T-helper 9 cell (primary cell): ENCODE measurements around the gene ZDHHC7.

Experiments used
- DNase-seq: peaks from one replicate; pipeline ENCODE4 v3.0.0-alpha.2; 2020

Gene ZDHHC7

DNA sequence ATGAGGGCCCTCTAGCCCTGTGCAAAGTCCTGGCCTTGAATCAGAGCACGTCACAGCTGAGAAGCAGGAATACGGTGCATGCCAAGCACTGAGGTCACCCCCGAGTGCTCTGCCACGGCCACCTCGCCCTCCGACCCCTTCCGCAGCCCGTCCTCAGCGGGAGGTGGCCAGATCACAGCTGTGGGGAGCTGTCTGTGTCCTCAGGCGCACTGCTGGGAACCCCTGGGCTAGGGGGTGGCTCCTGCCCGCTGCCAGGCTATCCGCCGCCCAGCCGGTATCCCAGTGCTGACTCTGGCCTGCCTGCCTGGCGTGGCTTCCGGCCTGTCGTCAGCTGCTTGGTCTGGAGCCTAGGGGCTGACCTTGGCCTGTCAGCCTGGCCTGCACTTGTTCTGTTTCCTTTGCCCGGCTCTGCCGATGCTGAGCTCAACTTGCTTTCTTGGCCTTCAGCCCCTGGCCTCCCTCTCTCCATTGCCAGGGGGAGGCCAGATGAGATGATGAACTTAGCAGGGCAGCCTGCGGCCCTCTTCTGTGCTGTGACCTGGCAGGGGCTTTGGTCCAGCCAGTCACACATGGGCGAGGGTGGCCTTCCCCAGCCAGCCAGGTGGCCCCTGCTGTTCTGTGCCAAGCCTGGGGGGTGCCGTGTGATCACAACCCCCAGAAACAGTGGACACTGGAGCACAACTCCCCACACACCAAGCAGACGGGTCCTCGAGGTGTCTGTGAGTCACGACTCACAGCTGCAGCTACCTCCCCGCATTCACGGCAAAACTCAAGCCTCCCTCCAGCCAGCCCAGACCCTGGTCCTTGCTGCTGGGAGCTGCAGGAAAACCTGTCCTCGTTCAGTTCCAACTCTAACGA, 77.3 kb downstream of the ZDHHC7 start:
- DNase-seq = no peak

DNA sequence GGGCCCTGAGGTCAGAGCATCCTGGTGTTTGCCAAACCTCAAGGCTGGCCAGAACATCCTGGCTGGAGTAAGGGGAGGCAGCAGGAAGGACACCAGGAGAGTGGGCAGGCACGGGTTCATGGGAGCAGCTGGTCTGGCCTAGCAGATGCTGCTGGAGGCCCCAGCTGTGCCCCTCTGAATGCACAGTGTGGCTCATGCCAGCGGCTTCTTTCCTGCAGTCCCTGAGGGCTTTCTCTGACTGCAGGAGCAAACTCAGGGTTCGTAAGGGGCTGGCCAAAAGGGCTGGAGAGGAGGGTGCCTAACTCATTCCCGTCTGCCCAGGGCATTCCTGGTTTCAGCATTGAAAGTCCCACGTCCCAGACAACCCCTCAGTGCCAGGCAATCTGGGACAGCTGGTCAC, 78.7 kb downstream of the ZDHHC7 start:
- DNase-seq = no peak

DNA sequence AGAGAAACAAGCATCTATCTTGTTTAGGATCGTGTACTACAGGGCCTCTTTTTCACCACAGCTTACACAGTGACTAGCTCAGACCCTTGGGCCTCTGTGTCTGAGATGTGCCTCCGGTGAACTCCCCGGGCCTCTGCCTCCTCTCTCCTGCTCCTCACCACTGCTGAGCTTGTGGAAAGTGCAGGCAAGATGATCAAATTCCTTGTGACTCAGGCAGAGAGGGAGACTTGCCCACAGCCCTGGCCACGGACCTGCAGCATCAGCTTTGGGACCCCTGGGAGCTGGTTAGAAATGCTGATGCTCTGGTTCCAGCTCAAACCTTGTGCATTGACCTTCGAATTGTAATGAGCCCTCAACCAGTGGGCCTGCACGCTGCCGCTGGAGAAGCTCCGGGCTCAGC, 79.8 kb downstream of the ZDHHC7 start:
- DNase-seq = no peak

DNA sequence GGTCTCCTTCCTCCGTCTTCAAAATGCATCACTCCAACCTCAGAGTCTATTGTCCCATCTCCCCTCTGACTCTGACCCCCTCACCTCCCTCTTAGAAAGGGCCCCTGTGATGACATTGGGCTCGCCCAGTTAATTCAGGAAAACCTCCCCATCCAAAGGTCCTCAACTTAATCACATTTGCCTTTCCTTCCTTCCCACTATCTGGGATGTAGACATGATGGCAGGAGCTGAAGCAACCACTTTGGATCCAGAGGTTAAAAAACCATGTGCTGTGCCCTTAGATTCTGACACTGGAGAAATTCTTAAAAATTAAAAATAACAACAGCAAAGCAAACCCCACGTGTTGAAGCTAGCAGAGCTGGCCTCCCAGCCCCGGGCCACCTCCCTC, 80.2 kb downstream of the ZDHHC7 start:
- no peak for DNase-seq

DNA sequence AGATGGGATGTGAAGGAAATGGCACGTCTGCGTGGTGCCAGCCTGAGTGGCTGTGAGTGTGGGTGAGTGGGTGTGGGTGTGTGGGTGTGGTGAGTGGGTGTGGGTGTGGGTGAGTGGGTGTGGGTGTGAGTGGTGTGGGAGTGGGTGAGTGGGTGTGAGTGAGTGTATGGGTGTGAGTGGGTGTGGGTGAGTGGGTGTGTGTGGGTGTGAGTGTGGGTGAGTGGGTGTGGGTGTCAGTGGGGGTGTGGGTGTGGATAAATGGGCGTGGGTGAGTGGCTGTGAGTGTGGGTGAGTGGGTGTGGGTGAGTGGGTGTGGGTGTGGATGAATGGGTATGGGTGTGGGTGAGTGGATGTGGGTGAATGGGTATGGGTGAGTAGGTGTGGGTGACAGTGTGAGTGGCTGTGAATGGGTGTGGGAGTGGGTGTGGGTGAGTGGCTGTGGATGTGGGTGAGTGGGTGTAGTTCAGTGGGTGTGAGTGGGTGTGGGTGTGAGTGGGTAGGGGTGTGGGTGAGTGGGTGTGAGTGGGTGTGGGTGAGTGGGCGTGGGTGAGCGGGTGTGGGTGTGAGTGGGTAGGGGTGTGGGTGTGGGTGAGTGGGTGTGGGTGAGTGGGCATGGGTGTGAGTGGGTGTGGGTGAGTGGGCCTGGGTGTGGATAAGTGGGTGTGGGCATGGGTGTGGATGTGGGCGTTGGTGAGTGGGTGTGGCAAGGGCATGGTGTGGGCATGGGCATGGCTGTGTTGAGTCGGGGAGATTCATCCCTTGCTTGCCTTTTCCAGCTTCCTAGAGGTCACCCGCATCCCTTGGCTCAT, 80.8 kb downstream of the ZDHHC7 start:
- DNase-seq = no peak

DNA sequence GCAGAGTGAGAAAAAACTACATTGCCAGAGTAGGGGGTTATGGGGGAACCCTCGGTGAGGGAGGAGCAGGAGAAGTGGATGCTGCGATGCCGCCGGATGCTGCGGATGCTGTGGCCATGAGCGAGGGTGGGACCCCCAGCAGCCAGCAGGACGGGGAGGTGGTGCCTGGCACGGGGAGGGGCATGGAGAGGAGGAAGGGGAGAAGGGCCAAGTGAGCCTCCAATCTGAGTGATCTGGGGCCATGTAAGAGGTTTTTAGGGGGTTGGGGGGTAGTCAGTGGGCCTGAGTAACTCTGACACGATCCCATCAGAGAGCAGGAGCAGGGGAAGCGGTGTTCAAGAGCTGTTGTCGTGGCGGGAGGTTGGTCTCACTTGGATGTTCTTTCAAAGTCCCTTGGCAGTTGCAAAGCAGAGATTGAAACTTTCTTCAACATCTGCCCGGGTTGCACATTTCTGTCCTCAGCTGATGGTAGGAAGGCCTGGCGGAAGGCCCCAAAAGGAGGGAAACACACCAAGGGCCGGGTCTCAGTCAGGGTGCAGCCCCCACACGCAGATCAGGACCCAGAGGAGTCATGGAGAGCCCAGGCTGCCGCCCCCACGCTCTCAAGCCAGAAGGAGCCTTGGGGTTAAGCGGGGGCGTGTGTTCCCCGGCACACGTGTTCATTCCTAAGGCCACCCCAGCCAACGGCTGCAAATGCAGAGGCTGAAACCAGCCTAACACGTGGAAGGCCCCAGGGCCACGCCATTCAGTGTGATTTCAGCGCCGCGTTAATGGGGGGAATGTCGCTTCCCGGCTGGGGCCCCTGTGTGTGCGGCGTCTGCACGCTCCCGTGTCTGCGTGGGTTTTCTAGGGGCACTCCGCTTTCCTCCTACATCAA, 81.7 kb downstream of the ZDHHC7 start:
- no peak for DNase-seq

DNA sequence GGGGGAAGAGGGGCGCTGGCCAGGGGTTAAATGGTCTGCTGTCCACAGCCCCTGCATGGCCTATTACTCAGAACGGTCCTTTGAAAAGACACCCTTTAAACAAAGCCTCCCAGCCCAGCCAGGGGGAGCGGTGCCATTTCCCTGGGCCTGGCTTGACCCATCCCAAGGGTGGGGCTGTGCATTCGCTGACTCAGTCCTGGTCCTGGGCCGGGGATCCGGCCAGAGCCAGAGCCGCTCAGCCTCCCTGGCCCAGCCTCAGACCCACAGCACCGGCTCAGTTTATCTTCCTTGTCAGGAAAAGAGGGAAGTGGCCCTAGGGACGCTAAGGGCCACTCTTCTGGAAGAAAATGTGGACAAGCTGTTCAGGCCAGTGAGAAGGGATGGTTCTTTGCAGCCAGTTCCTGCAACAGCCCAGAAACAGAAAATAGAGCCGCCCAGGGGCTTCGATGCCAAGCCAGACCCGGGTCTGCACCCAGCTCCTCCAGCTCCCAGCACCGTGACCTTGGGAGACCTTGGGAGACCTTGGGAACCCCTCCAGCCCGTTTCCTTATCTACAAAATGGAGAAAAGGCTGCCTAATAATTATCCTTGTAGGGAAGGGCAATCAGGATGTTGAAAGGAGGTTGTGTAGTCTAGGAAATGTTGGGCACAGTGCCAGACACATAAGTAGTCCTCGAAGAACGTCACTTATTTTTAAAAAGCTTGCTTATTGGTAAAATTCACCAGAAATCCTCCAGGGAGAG, 82.5 kb downstream of the ZDHHC7 start:
- no peak for DNase-seq

DNA sequence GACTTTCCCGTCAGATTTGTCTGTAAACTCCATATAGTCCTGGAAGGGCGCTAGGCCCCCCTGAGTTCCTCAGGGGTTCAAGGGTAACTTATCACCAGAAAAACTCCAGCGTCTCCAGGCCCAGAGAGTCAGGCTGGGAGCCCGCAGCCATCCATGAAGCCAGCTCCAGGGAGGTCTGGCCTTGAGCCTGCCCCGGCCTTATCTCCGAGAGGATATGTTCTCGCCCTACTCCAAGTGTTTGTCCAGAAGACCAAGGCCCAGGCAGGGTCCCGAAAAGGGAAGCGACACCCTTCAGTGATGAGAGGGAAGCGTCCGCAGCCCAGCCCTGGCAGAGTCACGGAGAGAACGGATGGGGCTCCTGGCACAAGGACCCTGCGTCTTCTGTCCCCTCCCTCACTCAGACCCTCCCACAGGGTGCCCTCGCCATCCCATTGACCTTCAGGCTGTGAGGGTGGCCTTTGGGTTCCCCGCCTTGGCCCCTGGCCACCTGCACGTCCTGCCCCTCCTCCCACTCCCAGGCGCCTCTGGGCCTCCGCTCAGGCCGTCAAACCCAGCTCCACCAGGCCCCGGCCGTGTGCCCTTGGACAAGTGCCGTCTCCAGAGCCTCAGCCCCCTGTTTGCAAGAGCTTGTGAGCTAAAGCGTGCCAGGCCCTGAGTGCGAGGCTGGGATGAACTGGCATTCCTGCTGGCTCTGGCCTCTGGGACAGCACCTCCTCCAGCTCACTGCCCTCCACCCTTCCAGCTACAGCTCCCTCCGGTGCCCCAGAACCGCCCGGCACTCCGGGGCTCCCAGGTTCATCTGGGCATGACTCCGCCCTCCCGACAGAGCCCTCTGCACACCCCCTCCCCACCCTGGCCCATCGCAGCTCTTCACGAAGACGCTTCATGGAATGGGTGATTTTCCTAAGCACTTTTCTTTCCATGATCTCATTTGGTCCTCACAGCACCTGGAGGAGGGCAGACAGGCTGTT, 83.4 kb downstream of the ZDHHC7 start:
- DNase-seq = no peak

DNA sequence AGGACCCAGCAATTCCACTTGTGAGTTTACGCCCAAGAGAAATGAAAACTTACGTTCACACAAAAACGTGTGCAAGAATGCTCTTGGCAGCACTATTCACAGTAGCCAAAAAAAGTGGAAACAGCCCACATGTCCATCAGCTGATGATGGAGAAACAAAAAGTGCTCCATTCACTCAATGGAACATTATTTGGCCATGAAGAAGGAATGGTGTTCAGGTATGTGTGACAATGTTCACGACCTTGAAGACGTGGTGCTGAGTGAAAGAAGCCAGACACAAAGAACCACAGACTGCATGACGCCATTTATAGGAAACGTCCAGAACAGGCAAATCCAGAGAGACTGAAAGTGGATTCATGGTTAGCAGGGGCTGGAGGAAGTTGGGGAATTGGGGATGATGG, 84.9 kb downstream of the ZDHHC7 start:
- DNase-seq = no peak

DNA sequence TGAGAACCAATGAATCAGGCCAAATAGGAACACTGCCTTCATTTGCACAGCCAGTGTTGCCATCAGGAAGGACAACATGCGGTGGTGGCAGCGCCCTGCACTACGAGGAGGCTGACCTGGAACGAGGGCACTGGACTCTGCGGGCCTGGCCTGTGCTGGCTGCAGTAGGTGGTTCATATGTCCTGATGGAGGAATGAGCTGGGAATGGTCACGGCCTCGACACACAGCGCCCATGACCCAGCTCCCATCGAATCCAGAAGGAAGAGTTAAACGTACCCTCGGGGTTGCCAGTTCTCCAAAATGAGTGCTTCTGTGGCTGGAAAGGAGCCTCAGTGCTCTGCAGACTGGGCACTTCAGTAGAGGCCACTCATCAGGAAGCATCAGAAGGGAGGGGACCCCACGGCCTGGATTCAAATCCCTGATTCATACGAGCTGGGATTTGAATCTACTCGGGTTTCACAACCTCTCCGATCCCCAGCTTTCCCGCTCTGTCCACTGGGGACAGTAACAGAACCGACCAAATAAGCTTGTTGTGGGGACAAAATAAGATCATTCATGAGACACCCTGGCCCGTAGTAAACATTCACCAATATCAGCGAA, 85.5 kb downstream of the ZDHHC7 start:
- no peak for DNase-seq

DNA sequence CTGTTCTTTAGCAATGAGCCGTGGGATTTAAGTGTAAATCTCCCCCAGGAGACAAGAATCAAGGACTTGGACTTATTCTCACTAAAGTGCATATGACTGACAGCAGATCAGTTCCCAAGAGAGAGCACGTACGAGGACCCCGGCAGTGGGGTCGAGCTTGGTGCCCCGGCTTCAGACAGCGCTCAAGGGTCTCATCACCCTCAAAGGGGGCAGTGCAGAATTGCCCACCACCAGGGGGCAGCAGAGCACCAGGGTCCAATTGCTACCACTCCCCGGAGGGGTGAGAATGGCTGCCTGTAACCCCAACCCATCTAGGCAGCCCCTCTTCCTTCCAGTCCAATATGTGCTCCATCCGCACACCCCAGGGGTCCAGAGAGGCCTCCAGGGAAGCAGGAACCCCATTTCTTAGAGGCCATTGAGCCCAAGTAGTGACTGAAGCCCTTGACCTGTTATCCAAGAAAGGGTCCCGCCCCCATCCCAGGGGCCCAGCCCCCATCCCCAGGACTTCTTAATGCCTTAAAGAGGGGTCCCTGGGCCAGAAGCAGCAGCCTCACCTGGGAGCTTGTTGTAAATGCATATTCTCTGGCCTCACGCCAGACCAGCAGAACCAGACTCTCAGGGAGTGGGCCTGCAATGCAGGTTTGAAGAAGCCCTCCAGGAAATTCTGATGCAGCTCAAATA, 86.1 kb downstream of the ZDHHC7 start:
- DNase-seq = peak; percentile 71

DNA sequence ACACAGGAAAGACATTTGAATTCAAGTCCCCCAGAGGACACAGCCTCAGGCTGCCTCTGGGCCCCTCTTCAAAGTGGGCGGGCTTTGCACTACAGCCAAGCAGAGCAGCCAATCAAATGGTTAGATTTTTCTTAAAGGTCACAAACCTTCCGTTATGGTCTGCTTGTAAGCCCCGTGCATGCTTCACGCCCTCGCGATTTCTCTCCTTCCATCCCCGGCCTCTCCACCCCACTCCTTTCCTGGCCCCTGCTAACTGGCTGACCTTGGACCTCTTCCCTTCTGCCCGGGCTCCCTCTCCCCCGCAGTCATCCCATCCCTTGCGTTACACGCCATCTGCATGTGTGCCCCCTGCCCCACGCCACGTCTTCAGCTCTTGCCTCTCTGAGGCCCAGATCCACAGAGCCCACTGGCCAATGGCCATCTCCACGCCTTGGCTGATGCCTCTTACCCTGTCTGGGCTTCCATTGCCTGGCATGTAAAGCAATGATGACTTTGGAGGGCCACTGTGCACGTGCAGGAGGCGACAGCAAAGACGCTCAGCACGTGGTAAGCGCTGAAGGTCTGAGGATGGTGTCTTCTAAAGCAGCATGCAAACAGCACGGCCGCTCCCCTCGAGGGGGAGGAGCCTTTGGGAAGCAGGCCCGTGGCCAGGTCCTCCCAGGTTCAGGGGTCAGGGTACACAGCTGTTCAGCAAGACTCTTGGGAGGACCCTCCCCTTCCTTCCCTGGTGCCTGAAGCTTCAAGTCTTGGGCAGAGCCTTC, 86.8 kb downstream of the ZDHHC7 start:
- DNase-seq = no peak
